Measurements from ENCODE around the gene RELA. TPM values are rescaled to one million over a fixed set of nuclear protein-coding genes. Genes with fewer than 3 reads are reported as not detected.

Gene RELA
- total and polyA plus RNA-seq, 2 of the 13 experiments (the other 11 are each of a cell fraction or from before 2014, with no cell fraction given): 21.4 to 40.5 TPM

GRCh38 chr11:65621460-65621859 is 41.3 kb downstream of the RELA start:
- ATAC-seq (no peak), DNase-seq (ENCODE audit: low spot score) (no peak), FAIRE-seq (no peak)
- intact Hi-C loops (cut with micrococcal nuclease; ENCODE audit: unreplicated experiment) (no loop called here), in situ Hi-C loops (cut with HindIII; ENCODE audit: extremely low pct_ligation_motif_present, low pct_unique_long_range_greater_than_20kb) (no loop called here)
- TF ChIP-seq KDM2A (CRISPR knock-in tag; IDR thresholded peaks at IDR 0.05; ENCODE audit: borderline replicate concordance, low read depth): no peak
- peak; percentile 19 for TF ChIP-seq AGO2 (optimal IDR thresholded peaks at IDR 0.05; ENCODE audit: low read depth, low read length)
- no peak for TF ChIP-seq SNAPC2 (CRISPR knock-in tag; IDR thresholded peaks at IDR 0.05)
- TF ChIP-seq NFIB (CRISPR knock-in tag; IDR thresholded peaks at IDR 0.05; ENCODE audit: borderline replicate concordance): no peak
- no peak for TF ChIP-seq HMG20A (CRISPR knock-in tag; IDR thresholded peaks at IDR 0.05; ENCODE audit: borderline replicate concordance)
- TF ChIP-seq ZNF883 (CRISPR knock-in tag; IDR thresholded peaks at IDR 0.05; ENCODE audit: not compliant biosample characterization): no peak
- Histone ChIP-seq H3K27me3 (ENCODE audit: control insufficient read depth in 1 of 2, insufficient read depth in 2 of 2, low read length in 2 of 2) (no peaks in the 10 kb centered on the region), H4K20me1 (ENCODE audit: insufficient read depth, low read length) (0 out of 2 replicates have a peak, but pooled peaks cover under 1% of the 10 kb centered on the region), H3K4me3 (replicated peaks in 1 of 3; ENCODE audit: insufficient read depth in 1 of 3, low read depth in 2 of 3, low read length in 3 of 3) (no peak overlapping the region), H3K9ac (ENCODE audit: insufficient read depth, low read depth, low read length) (no peak overlapping the region), H2AFZ (ENCODE audit: low read length) (no peak overlapping the region), H3K4me2 (ENCODE audit: low read depth, low read length) (no peak overlapping the region), H3K79me2 (ENCODE audit: insufficient read depth, low read length) (peaks cover 14% of the 10 kb centered on the region), H3K4me1 (ENCODE audit: insufficient read depth, low read length) (peaks cover 20% of the 10 kb centered on the region), H3K27ac (ENCODE audit: extremely low read length, insufficient read depth, low read length) (no peak overlapping the region), H3K9me3 (ENCODE audit: low read length) (no peaks in the 10 kb centered on the region), H3K36me3 (replicated peaks in 1 of 2; ENCODE audit: control insufficient read depth in 1 of 2, insufficient read depth in 2 of 2, low read length in 2 of 2) (peaks cover 25 to 68% of the 10 kb centered on the region in 2 experiments; a peak in 4 of 5 replicates)
- ChIA-PET CTCF (ENCODE audit: low intra/inter-chr PET ratio, low total read pairs) (no interaction called here), POLR2A (interaction anchor here (2.0 kb wide), 1 partner anchor 17 kb away, joined by 12 read pairs; the partner anchor contains the start of gene SIPA1)
- 98% methylated on average over 11 of the region's 14 CpGs for WGBS (ENCODE audit: low lambda C conversion rate)
- no TSS peak for BruUV-seq (replicated peaks)

- H3K4me1 ChIP-seq (ENCODE audit: insufficient read depth, low read length): peaks cover 20% of the 10 kb centered on the region
- CTCF ChIA-PET (ENCODE audit: low intra/inter-chr PET ratio, low total read pairs): no interaction called here
- no peak for FAIRE-seq
Observed at GRCh38 chr11:65620666-65621065, 42.0 kb downstream of the RELA start.

More at GRCh38 chr11:65620666-65621065, 42.0 kb downstream of the RELA start:
- ATAC-seq (no peak), DNase-seq (ENCODE audit: low spot score) (no peak)
- no peak overlapping the region for H3K9ac ChIP-seq (ENCODE audit: insufficient read depth, low read depth, low read length)
- peaks cover 25 to 64% of the 10 kb centered on the region in 2 experiments; a peak in 4 of 5 replicates for H3K36me3 ChIP-seq (replicated peaks in 1 of 2; ENCODE audit: control insufficient read depth in 1 of 2, insufficient read depth in 2 of 2, low read length in 2 of 2)
- H3K4me3 ChIP-seq (replicated peaks in 1 of 3; ENCODE audit: insufficient read depth in 1 of 3, low read depth in 2 of 3, low read length in 3 of 3): no peak overlapping the region
- H3K9me3 ChIP-seq (ENCODE audit: low read length): no peaks in the 10 kb centered on the region
- H4K20me1 ChIP-seq (ENCODE audit: insufficient read depth, low read length): 0 out of 2 replicates have a peak, but pooled peaks cover 3% of the 10 kb centered on the region
- no TSS peak for BruUV-seq (replicated peaks)
- H3K4me2 ChIP-seq (ENCODE audit: low read depth, low read length): no peak overlapping the region
- intact Hi-C loops (cut with micrococcal nuclease; ENCODE audit: unreplicated experiment) (no loop called here), in situ Hi-C loops (cut with HindIII; ENCODE audit: extremely low pct_ligation_motif_present, low pct_unique_long_range_greater_than_20kb) (no loop called here)
- H3K27me3 ChIP-seq (ENCODE audit: control insufficient read depth in 1 of 2, insufficient read depth in 2 of 2, low read length in 2 of 2): no peaks in the 10 kb centered on the region; a peak in 1 of 5 replicates
- peaks cover 17% of the 10 kb centered on the region for H3K79me2 ChIP-seq (ENCODE audit: insufficient read depth, low read length)
- H3K27ac ChIP-seq (ENCODE audit: extremely low read length, insufficient read depth, low read length): no peak overlapping the region
- TF ChIP-seq ZC3H13 (CRISPR knock-in tag; IDR thresholded peaks at IDR 0.05) (0 out of 2 replicates have a peak, but pooled peaks have one; percentile 9), RBFOX2 (IDR thresholded peaks at IDR 0.05; ENCODE audit: low read depth, low read length) (peak; percentile 68), AGO2 (optimal IDR thresholded peaks at IDR 0.05; ENCODE audit: low read depth, low read length) (peak; percentile 92), ZNF572 (CRISPR knock-in tag; IDR thresholded peaks at IDR 0.05) (no peak), SP2 (CRISPR knock-in tag; IDR thresholded peaks at IDR 0.05) (0 out of 2 replicates have a peak, but pooled peaks have one; percentile 19), TSC22D2 (CRISPR knock-in tag; IDR thresholded peaks at IDR 0.05; ENCODE audit: borderline replicate concordance) (no peak)
- WGBS (ENCODE audit: low lambda C conversion rate): 98% methylated on average over 7 of the region's 19 CpGs
- H2AFZ ChIP-seq (ENCODE audit: low read length): no peak overlapping the region
- POLR2A ChIA-PET: interaction anchor here (1.5 to 2.0 kb wide), 2 partner anchors 13 to 17 kb away, joined by 3 to 12 read pairs; partner anchors contain the start of gene SIPA1

Measured in HepG2 (cell line).